GM10248 (cell line): ENCODE measurements around the gene CRTAC1.

Experiments
- CTCF ChIA-PET: fragments of 300-600 bp; sonication (Branson Sonifier 250); formaldehyde crosslinking; extraction: SDS; loops from one replicate; lab custom pipeline; 2021; ENCODE audit warnings: antibody characterized with exemption; lab: Yijun Ruan, JAX
- POLR2A ChIA-PET: fragments of 350-650 bp; sonication (Branson Sonifier 250); formaldehyde crosslinking; extraction: SDS; loops from one replicate; lab custom pipeline; 2020; ENCODE audit warnings: antibody characterized with exemption; lab: Yijun Ruan, JAX
- DNase-seq: peaks from one replicate; pipeline ENCODE4 v3.0.0; 2012; ENCODE audit errors: extremely low spot score
- TF ChIP-seq, protein P1 (sequence below): IDR thresholded peaks from 2 replicates; pipeline ENCODE4 v1.5.1; 2012; ENCODE audit warnings: mild to moderate bottlenecking, low read depth; ENCODE audit errors: extremely low read depth, missing control alignments, control extremely low read depth

The CRTAC1 gene

DNA sequence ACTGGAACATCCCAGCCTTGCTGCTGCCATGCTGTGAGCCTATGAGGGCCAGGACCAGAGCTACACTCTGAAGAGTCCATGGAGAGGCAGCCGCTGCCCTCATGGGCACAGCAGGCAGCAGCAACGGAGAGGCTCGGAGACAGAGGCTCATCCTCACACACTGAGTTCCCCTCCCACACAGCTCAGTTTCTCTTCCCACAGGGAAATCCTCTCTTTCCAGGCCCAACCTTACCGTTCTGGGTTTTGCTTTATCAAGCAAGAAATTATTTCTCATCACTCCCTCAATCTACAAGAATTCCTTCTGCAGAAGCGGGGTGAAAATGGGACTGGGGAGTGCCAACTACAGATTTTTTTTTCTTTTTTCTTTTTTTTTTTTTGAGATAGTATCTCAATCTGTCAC, 144.1 kb downstream of the CRTAC1 start:
- ChIA-PET POLR2A (no interaction called here), CTCF (interaction anchor here (1.1 kb wide), 1 partner anchor 17 kb away, joined by 3 read pairs; no protein-coding TSS in a partner anchor)
- TF ChIP-seq, protein P1, sequence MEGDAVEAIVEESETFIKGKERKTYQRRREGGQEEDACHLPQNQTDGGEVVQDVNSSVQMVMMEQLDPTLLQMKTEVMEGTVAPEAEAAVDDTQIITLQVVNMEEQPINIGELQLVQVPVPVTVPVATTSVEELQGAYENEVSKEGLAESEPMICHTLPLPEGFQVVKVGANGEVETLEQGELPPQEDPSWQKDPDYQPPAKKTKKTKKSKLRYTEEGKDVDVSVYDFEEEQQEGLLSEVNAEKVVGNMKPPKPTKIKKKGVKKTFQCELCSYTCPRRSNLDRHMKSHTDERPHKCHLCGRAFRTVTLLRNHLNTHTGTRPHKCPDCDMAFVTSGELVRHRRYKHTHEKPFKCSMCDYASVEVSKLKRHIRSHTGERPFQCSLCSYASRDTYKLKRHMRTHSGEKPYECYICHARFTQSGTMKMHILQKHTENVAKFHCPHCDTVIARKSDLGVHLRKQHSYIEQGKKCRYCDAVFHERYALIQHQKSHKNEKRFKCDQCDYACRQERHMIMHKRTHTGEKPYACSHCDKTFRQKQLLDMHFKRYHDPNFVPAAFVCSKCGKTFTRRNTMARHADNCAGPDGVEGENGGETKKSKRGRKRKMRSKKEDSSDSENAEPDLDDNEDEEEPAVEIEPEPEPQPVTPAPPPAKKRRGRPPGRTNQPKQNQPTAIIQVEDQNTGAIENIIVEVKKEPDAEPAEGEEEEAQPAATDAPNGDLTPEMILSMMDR, result no peak
- DNase-seq, result no peak

GRCh38 chr10:97883092-97883485, 147.3 kb downstream of the CRTAC1 start:
- TF ChIP-seq, protein P1, result no peak
- ChIA-PET POLR2A (no interaction called here), CTCF (no interaction called here)
- no peak for DNase-seq

DNA sequence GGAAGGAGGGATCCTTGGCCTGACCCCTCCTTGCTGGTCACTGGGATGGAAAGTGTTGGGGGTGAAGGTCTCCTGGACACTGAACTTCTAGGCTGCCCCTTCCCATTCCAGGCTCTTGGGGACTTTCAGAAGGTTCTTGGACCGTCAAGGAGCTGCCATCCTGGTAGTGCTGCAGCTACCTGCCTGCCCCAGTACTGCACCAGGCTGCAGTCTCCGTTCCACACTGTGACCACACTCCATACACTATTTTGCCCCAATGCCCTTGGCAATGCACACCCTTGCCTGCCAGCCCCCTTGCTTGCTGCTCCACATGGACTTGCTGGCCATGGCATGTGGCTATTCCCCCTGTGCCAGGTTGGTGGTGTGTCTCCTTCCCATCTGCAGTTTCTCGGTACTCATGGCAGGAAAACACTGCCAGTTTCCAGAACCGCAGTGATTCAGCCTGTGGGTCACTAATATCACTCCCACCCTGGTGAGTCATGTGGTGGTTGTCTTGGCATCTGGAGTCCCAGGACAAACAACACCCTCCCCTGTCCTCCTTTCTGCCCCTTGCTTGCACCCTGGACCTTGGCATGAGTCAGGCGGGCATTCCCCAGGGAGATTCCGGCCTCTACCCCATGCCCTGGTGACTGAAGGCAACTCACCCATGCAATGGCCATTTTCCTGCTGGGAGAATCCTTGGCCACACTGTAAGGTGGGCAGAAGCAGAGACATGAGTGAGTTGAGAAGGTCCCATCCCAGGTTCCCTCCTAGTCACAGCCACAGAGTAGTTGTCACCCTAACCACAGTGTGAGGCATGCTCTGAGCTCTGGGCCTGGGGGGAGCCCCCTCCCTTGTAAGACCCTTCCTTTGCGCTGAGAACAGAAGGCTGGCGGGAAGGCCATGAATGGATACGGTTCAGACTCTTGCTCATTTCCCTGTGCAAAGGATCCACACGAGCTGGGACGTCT, 148.0 kb downstream of the CRTAC1 start:
- TF ChIP-seq, protein P1, result no peak
- no peak for DNase-seq
- ChIA-PET POLR2A (no interaction called here), CTCF (no interaction called here)

DNA sequence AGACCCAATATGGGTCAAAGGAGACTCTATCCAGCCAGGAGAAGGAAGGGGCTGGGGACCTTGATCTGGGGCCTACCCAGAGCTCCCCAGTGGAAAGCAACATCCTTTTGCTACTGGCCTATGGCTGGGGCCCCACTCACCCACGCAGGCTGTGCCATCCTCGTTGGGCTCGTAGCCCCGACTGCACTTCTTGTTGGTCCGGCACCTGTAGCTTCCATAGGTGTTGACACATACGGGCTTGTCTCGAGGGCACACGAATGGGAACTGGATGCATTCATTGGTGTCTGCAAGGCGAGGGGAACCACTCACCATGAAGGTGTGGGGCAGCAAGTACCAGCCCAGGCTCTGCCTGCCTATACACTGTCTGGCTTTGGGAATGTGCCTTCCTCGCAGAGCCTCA, 150.3 kb downstream of the CRTAC1 start:
- POLR2A ChIA-PET, result no interaction called here
- no peak for DNase-seq
- TF ChIP-seq, protein P1, result no peak
- CTCF ChIA-PET, result interaction anchor here (2.1 kb wide), 1 partner anchor 10 kb away, joined by 6 read pairs; no protein-coding TSS in a partner anchor

DNA sequence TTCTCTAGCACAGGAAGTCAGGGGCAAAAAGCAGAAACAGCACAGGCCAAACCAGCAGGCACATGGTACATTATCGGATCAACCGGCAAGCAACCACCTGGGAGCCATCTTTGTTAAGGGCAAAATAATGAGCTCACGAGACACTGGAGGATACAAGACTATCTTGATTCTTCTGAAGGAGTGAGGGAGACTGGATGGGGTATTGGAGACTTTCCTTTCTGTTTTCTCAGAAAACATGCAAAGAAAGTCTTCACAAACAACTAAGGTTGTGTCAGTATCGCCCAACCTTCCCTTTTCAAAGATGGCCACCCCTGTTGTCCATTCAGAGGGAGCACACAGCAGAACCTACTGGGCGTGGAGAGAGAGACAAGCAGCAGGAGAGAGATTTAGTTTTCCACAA, 151.2 kb downstream of the CRTAC1 start:
- POLR2A ChIA-PET, result no interaction called here
- CTCF ChIA-PET, result interaction anchor here (2.1 kb wide), 1 partner anchor 9 kb away, joined by 6 read pairs; no protein-coding TSS in a partner anchor
- no peak for DNase-seq
- TF ChIP-seq, protein P1, result no peak

DNA sequence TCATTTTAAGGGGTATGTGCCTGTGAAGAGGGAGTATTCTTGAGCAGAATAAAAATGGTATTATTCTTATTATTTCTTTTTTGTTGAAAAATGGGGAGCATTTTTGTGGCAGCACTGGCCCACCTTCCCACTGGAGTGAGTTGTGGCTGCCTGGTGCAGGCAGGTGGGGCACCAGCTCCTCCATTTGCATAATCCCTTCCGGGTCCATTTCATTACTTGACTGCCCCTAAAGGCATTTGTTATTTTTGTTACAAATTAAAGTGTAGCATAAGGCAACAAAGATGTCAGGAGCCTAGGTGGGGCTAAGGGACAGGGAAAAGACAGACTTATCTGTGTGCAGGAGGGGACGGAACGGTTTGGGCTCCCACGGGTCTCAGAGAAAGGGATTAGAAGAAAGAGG, 154.0 kb downstream of the CRTAC1 start:
- TF ChIP-seq, protein P1, result no peak
- DNase-seq, result no peak
- CTCF ChIA-PET, result no interaction called here
- POLR2A ChIA-PET, result interaction anchor here (0.6 kb wide), 1 partner anchor 257 kb away, joined by 5 read pairs; no protein-coding TSS in a partner anchor
